HG02763 (cell line): ENCODE results near the gene NIM1K.
A peak's percentile ranks its signal among the peaks of the same experiment; 100 is the strongest.
"Not testable (repeated sequence)": the region's sequence is repeated elsewhere in the genome, so short reads cannot be mapped to it uniquely, and the experiment has no call there.

Source experiments
- ATAC-seq: cut with Tn5 transposase; IDR thresholded peaks from one replicate; pipeline ENCODE4 v1.9.1; 2021; ENCODE audit warnings: mild to moderate bottlenecking, moderate library complexity; ENCODE audit not compliant: unreplicated experiment

Gene NIM1K

GRCh38 chr5:43191740-43192557 is at the start of gene NIM1K:
NIM1K (plus strand) TSS chr5:43192225; CDS start chr5:43245776, 53,551 bp downstream.
- peak; percentile 75 for ATAC-seq

GRCh38 chr5:43145071-43145470 is 47.0 kb upstream of the NIM1K start:
- no peak for ATAC-seq

GRCh38 chr5:43146958-43147357 is 45.1 kb upstream of the NIM1K start:
- ATAC-seq: no peak

GRCh38 chr5:43148417-43148816 is 43.6 kb upstream of the NIM1K start:
- ATAC-seq: no peak

GRCh38 chr5:43149231-43149630 is 42.8 kb upstream of the NIM1K start:
- ATAC-seq: no peak

- ATAC-seq: no peak
Observed at GRCh38 chr5:43150075-43150474, 42.0 kb upstream of the NIM1K start.

GRCh38 chr5:43150748-43151147 is 41.3 kb upstream of the NIM1K start:
- ATAC-seq: no peak

- ATAC-seq: no peak
Observed at GRCh38 chr5:43152946-43153345, 39.1 kb upstream of the NIM1K start.

GRCh38 chr5:43154469-43154868 is 37.6 kb upstream of the NIM1K start:
- ATAC-seq: no peak

- ATAC-seq: no peak
Observed at GRCh38 chr5:43155394-43156096, 36.5 kb upstream of the NIM1K start.

GRCh38 chr5:43156388-43156787 is 35.6 kb upstream of the NIM1K start:
- ATAC-seq: no peak

- no peak for ATAC-seq
Observed at GRCh38 chr5:43157068-43157467, 35.0 kb upstream of the NIM1K start.

- no peak for ATAC-seq
Observed at GRCh38 chr5:43161244-43161643, 30.8 kb upstream of the NIM1K start.

- ATAC-seq: not testable (repeated sequence)
Observed at GRCh38 chr5:43164801-43165200, 27.2 kb upstream of the NIM1K start.

- ATAC-seq: no peak
Observed at GRCh38 chr5:43165323-43165722, 26.7 kb upstream of the NIM1K start.

- no peak for ATAC-seq
Observed at GRCh38 chr5:43168175-43168574, 23.9 kb upstream of the NIM1K start.

GRCh38 chr5:43171451-43171850 is 20.6 kb upstream of the NIM1K start:
- ATAC-seq: no peak

GRCh38 chr5:43171926-43172325 is 20.1 kb upstream of the NIM1K start:
- ATAC-seq: no peak

- ATAC-seq: no peak
Observed at GRCh38 chr5:43172779-43173178, 19.2 kb upstream of the NIM1K start.

- no peak for ATAC-seq
Observed at GRCh38 chr5:43174586-43174985, 17.4 kb upstream of the NIM1K start.

- no peak for ATAC-seq
Observed at GRCh38 chr5:43179836-43180235, 12.2 kb upstream of the NIM1K start.

- ATAC-seq: no peak
Observed at GRCh38 chr5:43182421-43182820, 9.6 kb upstream of the NIM1K start.
